Activated T-cell treated with anti-CD3 and anti-CD28 coated beads, Interleukin-2, amount 50 U/mL, for 1 hour (primary cell): Measurements from ENCODE around the gene ADISSP.

Experiments
- DNase-seq: peaks from one replicate; pipeline ENCODE4 v3.0.0-alpha.2; 2020

ADISSP gene

DNA sequence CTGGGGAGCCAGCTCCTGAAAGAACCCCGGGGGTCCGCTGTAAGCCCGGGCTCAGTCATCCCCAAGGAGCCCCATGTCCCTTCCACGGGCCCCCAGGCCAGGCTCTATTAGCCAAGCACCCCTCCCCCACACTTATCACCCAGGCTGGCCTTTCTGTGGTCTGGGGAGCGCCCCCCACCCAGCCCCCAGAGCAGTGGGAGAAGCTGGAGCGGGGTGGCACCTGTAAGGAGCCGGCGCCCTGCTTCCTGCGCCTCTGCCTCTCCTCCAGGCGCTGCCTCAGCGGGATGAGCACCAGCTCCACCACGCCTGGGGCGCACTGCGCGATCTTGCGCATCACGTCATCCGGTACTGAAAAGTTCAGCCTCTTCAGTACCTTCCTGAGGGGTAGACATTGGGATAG is 11.4 kb upstream of the ADISSP start:
- DNase-seq, result no peak

DNA sequence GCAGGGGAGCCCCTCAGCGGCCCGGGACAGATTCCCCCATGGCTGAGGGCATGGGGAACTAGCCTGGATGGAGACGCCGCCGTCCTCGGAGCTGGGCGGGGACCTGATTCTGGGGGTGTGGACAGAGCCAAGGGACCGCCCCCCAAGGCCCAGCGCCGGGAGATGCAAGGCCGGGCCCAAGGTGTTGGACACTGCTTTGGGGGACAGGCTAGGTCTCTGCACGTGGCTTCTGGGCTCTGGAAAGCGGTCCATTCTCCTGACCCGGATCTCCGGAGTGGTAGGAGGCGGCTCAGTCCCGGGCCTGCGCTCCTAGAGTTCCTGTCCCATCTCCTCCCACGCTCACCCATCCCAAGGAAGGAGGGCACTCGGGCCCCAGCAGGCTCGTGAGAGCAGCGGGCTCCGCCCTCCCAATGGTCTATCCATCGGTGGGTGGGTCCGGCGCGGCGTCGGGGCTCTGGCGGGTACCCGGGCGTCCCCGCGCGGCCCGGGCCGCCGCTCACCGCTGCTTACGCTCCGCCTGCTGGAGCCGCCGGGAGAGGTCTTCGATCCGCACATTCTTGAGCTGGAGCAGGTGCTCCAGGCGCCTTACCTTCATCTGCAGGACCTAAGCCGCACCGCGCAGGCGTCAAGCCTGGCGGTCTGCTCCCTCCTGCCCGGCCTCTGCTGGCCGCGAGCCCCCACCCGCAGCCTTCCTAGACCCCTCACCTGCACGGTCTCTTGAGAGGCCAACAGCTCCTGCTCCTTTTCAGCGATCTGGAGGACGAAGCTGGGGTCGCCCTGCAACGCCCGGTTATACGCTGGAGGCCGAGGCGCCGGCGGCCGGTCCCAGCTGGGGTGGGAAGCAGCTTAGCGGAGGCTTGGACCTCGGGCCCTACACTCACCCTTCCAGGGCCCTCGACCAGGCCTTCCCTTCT is 10.4 kb upstream of the ADISSP start:
- DNase-seq, result peak; percentile 66

DNA sequence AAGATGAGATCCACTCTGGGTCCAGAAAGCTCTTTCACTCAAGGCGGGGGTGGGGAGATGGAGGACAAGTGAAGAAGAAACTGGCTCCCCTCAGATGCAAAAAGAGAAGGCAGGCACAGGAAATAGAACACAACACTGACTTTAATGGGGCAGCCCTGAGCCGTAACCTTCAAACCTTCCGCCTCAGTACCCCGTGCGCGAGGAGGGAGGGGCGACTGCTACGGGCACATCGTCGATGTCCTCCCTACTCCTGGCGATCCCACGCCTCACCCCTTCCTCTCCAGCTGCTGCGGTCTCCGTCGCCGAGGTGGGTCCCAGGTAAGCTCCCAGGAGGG is 9.8 kb upstream of the ADISSP start:
- no peak for DNase-seq

DNA sequence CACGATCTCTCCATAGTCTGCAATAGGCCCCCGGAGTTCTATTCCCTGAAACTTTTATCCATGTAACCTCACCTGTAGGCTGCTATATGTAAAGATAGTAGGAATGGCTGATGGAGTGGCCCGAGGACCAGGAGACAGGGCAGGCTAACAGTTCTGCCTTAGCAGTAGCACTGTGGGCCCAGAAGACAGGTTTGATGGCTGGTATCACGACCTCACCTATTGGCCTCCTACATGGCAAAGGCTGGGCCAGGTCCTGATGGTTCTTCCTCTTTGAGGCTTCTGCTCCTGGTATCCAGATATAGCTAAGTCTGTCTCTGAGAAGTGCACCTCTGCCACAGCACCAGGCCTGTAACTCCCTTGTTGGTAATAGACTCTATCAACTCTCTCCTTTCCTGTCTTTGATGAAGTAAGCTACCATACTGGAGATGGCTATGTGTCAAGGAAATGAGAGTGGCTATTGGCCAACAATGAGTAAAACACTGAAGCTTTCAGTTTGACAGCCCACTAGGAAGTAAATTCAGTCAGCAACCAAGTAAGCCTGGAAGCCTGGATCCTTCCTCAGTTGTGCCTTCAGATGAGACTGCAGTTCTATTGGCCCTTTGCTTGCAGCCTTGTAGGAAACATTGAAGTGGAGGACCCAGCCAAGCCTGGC is 8.0 kb upstream of the ADISSP start:
- no peak for DNase-seq

DNA sequence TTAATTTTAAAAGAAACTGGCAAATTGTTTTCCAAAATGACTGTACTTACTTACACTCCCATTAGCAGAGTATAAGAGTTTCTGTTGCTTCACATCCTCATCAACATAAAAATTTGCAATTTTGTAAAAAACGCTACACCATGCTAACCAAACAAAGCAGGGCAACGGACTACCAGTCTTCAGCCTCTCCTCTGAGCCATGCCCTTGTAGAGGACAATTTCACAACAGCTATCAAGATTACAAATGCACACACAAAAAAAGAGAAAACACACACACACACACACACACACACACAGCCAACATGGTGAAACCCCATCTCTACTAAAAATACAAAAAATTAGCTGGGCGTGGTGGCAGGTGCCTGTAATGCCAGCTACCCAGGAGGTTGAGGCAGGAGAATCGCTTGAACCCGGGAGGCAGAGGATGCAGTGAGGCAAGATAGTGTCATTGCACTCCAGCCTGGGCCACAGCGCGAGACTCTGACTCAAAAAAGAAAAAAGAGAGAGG is 4.1 kb upstream of the ADISSP start:
- DNase-seq, result no peak

DNA sequence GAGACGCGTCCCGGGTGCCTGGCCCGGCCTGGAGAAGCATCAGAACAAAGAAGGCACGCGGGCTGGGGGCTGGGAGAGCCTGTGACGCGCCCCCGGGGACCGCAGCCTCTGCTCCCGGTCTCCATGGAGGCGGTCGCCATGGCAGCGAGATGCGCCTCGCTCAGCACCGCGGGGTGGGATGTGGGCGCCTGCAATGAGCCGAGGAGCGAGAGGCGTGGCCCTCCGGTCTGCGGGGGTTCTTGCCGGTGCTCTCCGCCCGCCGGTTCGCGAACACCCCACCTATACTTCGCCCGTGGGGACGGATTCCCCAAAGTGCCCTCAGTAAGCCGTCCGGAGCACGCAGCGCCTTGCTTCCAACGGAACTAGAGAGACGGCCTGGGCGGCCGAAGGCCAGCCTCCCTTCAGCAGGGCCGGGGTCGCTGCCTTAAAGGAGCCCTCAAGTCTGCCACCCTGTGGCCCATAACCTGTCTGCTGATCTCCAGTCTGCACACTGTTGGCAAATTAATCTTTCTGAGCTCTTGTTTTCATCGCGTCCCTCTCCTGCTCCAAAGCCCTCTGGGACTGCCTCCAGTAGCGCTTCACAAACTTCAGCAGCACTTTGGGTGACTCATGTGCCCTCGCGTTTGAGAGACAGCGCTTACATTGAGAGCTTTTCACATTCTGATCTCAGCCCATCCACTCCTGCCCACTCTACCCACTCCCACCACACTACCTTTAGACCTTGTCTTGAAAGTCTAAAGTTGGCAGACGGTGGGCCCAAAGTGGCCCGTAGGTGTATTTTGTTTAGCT is 983 bp upstream of the ADISSP start:
- DNase-seq, result peak; percentile 84

DNA sequence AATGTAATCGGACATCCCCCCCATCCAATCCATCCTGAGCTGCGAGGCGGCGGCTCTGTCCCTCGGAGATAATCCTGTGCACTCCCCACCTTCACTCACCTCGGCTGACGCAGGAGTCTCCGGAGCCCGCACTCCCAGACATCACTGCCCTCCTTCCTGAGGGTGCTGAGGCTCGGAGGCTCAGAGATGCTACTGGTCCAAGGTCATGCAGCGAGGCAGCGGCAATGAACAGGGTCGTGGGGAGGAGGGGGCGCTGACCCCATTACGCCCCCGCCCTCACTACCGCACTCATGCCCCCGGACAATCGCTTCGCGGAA is 485 bp downstream of the ADISSP start:
- DNase-seq, result no peak

DNA sequence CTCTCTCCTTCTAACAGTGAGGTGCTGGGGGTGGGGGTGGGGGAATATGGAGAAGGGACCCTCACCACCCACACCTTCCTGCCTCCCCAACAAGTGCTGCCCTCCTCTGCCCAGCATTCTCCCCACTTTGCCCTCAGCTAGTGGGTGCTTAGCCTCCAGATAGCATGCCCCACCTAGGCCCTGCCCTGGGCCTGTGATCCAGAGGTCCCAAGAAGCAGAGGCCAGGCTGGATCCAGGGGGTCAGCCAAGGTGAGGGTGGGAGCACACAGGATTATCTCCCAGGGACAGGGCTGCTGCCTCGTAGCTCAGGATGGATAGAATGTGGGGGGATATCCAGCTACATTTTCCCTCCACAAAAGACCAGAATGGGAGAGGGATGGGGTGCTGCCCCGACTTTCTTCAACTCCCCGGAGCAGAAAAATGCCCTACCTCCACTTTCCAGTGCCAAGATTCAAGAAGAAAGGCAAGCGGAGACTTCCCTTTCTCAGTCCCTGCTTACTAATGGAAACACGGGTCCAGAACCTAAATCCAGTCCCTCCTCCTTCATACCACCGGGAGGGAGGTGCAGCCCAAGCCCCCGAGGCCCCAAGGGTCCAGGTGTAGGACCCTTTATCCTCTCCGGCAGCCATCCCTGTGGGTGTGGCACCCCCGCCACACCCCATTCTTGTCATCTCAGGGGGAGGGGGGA is 987 bp downstream of the ADISSP start:
- DNase-seq, result no peak

DNA sequence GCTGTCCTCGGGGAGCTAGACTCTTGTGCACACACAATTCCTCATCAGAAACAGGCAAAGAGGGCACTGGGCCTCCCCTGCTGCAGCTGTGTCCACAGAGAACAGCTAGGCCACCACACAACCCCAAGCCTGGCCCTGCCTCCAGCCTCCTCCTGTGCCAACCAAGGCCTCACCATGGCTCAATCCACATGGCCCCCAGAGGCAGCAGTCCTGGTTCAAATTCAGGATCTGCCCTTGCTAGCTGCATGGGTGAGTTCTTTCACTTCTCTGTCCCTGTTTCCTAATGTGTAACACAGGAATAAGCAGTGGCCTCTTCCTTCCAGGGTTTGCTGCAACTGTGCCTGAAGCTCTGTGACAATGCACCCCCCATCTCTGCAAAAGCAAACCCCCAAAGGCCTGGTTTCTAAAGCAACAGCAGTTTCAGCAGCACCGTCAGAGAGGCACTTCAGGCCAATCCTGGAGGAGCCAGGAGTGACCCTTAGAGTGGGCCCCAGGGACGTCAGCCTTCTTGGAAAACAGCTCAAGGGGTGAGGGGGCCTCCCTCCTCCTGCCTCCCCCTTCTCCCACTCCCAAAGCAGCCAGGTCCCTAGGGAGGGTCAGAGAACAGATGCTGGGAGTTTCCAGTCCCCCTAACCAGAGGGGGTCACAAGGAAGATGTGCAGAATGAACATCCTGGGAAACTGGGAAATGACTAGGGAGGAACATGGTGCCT is 2.2 kb downstream of the ADISSP start:
- no peak for DNase-seq

DNA sequence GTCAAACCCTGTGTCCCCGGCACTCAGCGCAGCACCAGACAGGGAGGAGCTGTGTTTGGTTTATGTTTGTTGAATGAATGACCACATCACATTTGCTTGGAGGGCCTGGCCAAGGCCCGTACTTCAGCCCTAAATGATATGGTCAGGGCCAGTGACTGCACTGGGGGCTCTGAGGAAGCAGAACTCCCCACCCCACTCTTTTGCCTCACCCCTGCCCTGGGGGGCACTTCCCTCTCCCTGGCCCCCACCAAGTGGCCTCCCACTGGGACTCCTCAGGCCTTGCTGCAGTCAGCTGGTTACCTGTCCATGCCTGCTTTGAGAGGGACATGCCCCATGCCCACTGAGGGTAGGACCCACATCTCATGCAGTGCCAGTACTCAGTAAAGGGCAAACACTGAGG is 2.9 kb downstream of the ADISSP start:
- DNase-seq, result no peak

DNA sequence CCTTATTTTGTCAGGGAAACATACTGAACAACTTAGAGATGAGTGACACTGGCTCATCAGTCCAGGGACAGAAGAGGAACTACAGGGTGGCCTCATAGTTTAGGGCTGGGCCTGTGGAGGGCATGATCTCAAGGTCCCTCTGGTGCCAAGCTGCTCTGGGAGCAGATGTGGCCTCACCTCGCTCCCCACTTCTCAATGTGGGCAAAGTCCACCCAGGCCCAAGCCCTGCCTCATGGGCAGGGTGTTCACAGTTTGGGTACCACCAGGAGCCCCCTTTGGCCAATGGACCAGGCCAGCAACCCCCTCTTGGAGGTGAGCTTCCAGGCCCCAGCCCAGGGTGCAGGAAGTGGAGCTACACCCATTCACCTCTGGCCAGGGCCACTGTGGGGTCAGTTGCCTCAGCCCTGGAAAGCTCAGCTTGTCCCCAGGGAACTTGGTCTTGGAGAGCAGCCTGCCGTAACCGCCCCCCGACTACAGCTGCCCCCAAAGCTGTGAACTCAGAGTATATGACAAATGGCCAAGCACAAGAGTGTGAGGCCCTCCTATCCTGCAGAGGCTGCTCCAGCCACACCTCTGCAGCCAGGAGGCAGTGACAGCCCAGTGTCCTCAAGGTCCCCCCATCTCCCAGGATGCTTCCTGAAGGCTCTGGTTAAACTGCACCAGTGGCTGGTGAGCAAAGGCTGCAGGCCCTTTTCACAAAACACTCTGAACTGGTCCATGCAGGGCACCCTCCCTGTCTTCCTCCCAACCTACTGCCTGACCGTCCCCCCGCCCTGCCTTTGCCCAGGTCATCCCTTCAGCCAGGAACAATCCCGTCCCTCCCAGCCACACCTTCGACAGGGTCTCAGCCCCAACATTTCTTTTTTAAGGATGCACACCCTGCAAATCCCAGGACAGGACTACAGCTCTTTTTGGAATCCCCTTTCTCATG is 3.6 kb downstream of the ADISSP start:
- no peak for DNase-seq

DNA sequence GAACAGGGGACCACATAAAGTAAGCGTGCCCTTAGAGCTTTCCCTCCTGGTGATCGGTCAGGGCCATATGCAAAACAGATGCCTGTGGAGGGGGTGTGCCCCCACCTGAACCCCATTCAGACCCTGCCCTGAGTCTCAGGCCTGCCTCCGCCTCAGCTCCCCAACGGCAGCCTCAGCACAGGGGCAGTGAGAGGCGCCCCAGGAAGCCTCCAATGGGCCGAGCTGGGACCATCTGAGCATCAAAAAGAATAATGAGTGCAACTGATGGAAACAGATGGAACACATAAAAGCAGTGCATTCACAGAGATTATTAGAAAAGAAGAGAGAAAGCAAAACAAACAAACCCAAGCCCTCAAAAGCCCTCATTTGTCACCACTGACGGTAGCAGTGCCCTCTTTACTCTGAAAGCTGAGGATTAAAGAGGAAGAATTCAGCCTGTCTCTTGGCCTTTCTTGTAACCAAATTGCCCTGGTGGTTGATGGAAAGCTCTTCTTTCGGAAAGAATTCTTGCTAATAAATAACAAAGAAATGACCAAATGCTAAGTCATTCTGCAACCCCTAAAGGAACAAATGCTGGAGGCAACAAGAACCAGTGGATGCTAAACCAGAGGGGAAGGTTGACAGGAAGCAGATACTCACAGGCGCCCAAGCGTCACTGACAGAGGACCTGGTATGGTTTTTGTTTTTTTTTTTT is 6.8 kb downstream of the ADISSP start:
- no peak for DNase-seq

DNA sequence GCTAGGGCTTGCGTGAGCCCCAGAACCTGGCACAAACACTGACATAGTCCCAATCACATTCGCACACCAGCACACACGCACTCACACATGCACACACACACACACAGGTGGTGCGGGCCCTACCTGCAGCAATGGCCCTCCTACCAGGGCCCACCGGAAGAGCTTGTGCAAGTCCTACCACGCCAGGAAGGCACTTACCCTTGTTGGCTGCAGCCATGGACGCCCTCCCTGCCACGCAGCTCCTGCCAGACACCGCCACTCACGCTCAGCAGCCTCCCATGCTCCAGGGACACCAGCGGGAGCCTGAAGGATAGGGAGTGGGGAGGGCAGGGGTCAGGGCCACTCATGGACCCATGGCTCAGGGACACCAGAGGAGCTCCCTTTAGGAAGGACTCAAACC is 7.7 kb downstream of the ADISSP start:
- no peak for DNase-seq

DNA sequence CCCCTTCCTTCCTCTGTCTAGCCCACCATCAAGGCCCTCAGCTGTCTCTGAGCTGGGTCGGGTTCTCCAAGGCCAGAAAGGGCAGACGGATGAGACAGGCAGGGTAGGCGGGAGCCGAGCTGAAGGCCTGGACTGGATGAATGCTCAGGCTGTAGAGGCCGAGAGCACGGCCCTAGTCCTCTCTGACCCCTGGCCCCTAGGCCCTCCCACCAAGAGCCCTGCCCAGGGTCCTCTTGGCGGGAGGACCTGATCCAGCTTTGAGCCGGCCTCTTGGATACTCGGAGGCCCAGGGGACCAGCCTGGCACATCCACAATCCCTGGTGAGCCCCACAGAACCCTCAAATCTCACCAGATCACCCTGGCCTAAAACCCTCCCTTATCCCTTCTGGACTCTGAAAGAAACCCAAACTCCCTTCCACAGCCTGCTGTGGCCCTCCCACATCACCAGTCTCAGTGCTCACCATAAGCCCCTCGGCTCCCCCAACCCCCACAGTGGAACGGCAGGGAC is 8.2 kb downstream of the ADISSP start:
- DNase-seq, result no peak

DNA sequence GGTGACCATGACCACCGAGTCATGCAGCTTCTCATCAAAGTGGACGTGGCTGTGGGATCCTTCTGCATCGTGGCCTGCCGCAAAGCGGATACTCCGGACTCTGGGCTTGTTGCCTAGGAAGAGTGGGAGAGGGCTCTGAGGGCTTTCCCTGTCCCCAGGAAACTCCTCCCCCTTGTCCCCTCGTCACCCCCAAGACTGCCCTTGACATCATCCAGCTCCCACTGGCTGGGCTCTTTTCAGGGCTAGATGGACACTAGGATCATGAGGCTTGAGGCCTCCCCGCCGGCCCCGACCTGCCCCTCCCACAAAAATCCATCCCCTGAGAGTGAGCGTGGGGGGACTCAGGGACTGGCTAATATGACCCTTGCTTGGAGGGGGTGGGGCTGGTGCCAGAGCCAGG is 9.0 kb downstream of the ADISSP start:
- no peak for DNase-seq

DNA sequence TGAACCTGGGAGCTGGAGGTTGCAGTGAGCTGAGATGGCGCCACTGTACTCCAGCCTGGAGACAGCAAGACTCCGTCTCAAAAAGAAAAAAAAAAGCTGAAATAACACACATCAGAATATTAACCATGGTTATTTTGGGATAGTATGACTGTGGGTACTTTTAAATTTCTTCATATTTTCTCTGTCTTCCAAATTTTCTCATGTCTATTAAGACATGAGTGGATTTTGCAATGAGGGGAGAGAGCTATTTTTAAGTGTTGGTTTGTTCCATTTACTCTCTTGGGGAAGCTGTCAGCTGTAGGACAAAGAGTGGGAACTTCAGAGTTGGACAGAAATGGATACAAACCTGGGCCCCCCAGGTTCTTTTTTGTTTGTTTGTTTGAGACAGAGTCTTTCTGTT is 10.3 kb downstream of the ADISSP start:
- no peak for DNase-seq

DNA sequence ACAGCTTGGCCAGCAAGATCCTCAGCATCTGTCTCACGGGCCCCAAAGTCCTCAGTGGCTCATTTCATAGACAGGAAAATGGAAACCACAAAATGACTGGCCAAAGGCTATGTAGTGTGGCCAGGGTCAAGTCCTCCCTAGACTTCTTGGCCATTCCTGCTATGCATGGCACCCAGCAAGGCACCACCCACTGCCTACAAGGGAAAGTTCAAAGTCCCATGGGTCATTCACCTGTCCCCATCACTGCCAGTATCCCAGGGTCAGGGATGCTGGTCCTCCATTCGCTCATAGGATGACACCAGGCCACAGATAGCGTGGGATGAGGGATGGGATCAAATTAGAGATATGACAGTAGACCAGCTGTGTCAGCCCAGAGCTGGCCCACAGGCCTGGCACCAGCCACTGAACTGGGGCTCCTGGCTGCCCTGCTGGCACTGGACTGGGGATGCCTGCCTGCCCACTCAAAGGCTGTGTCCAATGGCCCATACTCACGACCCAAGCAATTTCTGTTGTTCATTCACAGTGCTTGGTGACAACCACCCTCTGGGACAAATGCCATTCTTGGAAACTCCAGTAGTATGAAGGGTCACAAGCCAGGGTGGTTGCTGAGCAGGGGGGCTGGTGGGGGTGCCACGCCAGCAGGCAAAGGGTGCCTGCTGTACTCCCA is 11.6 kb downstream of the ADISSP start:
- no peak for DNase-seq

DNA sequence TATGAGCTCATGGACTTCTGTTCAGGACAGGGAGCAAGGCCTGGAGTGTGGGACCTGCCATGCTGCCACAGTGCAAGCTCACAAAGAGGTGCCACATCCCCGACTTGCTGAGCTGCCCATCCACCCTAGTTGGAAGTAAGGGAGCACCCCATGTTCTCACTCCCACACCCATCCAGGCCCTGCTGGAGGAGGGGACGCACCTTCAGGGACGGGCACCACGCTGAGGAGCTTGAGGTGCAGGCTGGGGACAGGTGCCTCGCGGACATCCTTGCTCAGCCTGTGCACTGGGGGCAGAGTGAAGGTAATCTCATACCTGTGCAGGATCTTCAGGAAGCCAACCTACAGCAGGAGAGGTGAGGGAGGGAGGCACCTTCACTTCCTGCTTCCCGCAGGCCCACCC is 12.3 kb downstream of the ADISSP start:
- no peak for DNase-seq

DNA sequence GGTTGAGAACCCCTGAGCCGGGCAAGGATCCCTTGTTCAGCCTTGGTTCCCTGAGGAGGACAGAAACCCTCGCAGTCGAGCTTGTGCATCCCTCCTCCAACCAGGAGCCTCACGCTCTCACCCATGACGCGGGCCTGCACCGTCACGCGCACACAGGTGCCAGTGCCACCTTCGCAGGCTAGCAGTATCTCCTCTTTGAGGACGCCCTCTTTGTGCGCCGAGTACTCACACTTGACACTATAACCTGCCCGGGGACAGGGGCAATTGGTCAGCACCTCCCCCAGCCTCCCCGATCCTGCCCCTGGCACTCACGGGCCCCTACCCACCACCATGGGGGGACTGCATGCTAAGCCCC is 13.3 kb downstream of the ADISSP start:
- DNase-seq, result no peak
